CD4-positive, alpha-beta T cell treated with Interferon alpha-2 for 1 hour (primary cell): ENCODE data around the gene TEP1.
"Not testable (repeated sequence)": the region's sequence is repeated elsewhere in the genome, so short reads cannot be mapped to it uniquely, and the experiment has no call there.

Source experiments
- DNase-seq, 2 donors: peaks; one replicate each; pipeline ENCODE4 v3.0.0-alpha.2; 2020 to 2022

Gene TEP1

GRCh38 chr14:20412876-20413743, at the start of gene TEP1:
Gene TEP1, minus strand, starts transcription at chr14:20413501. Its CDS starts 5,062 bp downstream, at chr14:20408439.
- DNase-seq = peak; percentile 62 to 73

DNA sequence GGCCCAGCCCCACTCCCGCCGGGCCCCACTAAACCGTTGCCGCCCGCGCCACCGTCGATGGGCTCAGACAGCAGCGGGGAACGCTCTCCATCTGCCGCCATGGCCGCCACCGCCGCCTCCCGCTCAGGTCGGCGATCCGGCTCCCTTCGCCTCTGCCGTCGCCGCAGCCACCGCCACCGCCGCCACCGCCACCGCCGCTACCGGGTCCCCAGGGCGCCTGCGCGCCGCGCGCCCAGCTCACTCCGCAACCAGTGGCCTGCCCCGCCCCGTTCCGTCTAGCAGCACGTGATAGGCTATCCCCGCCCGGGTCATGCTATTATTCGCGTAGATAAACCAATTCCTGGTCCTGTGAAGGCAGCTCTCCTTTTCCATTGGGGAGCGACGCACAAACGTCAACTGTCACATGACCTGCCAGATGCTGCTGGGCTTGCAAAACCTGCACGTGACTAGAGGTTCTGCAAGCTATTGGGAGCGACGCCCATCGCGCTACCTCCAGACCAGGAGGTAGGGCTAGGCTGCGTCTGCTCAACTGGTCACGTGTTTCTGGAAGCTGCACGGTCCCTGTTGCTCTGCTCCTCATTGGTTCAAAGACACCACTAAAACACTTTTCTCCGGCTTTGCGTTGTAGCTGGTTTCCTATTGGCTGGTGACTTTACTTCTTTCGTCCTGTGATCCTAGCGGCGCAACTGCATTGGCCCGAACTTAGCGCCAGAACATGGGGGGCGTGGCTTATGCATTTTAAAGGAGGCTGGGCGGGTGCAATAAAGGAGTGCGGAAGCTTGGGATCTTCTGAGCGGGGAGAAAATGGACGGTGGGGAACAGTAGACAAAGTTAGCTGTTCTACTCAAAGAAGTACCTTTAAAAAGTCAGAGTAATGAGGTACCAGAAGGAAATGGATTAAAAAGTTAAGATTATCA, 48.2 kb upstream of the TEP1 start, which contains the start of gene PIP4P1:
Gene PIP4P1, minus strand, starts transcription at position 210 of the 917 bp plus-strand sequence. Its CDS starts 109 bp downstream, at position 101.
- peak; percentile 100 for DNase-seq

DNA sequence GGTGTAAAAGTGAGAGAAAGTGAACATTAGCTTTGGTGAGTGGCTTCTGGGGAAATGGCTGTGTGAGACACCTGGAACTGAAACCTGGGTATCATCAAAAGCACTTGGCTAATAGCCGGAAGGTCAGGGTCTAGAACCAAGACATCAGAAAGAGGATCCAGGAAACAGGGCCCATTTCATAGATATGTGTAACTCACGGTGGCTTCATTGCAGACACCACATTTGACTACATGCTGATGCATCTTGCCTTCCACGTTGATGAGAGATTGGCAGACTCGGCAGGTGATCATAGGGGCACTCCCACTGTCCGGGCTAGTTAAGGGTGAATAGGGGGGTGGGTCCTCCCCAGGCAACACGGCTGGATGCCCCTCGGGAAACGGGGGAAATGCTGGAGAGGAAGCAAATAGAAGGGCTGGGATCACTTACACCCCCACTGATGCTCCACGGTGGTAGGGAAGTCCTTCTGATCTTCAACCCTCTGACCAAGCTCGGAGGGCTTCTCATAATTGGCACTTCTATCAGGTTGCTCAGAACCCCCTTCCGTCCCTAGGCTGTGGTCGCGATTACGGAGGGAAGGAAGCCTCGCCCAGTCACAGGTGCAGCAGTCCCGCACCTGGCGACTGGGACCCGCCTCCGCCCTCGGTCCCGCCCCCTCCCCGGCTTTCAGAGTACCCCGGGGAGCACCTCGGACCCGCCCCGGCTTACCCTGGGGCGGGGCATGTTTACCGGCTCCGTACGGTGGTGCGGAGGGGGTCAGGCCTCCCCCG, 47.3 kb upstream of the TEP1 start:
- DNase-seq = peak; percentile 81 to 84

- DNase-seq = no peak
Observed at GRCh38 chr14:20458031-20458789, 44.9 kb upstream of the TEP1 start.

GRCh38 chr14:20456971-20457370, 43.7 kb upstream of the TEP1 start:
- no peak for DNase-seq

DNA sequence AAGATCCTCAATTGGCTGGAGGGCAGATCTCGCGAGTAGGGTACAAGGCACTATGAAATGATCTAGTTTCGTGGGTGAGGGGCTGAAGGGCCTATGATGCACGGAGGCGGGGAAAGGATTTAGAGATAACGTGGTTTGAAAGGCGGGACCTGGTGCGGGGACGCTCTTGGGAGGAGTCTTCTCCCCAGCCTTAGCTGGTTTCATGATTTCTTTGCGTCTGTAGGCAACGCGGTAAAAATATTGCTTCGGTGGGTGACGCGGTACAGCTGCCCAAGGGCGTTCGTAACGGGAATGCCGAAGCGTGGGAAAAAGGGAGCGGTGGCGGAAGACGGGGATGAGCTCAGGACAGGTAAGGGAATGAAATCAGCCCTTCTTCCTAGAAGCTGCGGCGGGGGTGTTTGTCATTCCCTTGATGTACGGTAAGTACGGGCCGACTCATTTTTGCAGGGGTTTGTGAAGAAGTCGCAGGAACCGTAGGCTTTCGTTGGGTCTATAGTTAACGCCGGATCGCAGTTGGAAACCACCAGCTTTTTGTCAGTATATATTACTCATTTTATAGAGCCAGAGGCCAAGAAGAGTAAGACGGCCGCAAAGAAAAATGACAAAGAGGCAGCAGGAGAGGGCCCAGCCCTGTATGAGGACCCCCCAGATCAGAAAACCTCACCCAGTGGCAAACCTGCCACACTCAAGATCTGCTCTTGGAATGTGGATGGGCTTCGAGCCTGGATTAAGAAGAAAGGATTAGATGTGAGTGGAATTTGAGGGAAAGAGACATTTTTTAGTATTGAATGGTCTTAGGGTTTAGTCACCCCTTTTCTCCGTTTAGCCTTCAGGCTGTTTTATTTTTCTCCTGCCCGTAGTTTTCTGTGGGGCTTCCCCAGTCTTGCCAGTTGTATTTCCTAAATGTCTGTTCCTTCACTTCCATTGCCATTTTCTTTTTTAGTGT, 42.3 kb upstream of the TEP1 start:
- no peak for DNase-seq

DNA sequence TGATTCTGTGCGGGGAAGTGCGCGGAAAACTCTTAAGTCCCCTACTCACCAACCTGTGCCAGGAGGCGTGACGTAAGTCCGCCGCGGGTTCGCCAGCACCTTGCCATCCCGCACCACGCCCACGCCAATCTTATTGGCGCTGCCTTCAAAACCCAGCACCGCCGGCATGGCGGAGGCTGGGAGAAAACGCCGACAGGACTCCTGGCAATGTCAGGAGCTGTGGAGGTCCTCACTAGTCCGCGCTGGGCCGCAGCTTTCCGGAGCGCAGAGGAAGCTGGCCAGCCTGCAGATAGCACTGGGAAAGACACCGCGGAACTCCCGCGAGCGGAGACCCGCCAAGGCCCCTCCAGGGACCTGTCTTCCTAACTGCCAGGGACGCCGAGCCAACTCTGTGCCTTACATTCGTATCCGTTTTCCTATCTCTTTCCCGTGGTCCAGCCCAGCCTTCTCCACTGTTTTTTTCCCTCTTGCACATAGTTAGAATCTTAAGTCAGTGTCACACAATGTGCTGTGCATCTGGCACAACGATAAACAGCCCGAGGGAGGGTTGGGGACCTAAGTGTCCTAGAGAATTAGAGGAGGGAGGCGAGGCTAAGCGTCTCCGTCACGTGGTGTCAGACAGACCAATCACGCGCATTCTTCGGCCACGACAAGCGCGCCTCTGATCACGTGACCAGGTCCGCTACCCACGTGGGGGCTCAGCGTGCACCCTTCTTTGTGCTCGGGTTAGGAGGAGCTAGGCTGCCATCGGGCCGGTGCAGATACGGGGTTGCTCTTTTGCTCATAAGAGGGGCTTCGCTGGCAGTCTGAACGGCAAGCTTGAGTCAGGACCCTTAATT, 41.4 kb upstream of the TEP1 start, which contains the start of the genes APEX1 and OSGEP:
Gene APEX1, plus strand, starts transcription at position 711 of the 839 bp plus-strand sequence. CDS start 420 bp downstream, outside the sequence.
Gene OSGEP, minus strand, starts transcription at position 297 of the 839 bp plus-strand sequence. Its CDS starts 129 bp downstream, at position 168.
- peak; percentile 98 for DNase-seq

GRCh38 chr14:20452831-20453230, 39.5 kb upstream of the TEP1 start:
- not testable (repeated sequence) for DNase-seq

DNA sequence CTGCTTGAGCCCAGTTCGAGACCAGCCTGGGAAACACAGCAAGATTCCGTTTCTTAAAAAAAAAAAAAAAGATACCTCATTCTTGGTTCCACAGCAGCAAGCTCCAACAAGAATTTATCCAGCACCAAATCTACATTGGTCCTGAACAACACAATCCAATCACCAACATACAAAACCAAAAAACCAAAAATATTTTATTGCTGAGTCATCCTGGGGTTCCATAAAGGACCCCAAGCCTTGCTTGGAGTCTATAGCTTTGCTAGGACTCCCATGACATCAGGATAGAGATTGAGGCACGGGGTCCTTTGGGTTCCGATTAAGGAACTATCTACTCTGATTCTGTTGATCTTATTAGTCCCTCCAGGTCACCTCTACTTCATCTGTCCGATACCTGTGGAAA, 33.6 kb upstream of the TEP1 start:
- DNase-seq = no peak

GRCh38 chr14:20443650-20444049, 30.3 kb upstream of the TEP1 start:
- not testable (repeated sequence) for DNase-seq

DNA sequence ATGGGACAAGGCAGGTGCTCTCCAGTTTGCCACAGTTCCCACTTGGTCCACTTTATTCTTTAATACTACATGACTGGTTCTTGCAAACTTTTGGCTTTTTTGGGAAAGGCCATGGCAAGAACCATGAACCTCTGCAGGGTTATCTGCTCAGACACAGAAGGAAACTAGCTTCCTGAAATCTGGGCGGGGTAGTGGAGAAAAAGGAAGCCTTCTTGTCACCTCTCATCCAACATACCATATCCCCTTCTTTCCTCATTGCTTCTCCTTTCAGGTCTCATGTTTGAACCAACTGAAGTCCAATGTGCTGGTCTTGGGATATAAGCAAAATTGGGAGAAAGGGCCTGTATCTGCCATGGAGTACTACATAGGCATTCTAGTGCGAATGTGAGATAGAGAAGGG, 28.2 kb upstream of the TEP1 start:
- DNase-seq = no peak

GRCh38 chr14:20440882-20441281, 27.6 kb upstream of the TEP1 start:
- DNase-seq = peak; percentile 24

DNA sequence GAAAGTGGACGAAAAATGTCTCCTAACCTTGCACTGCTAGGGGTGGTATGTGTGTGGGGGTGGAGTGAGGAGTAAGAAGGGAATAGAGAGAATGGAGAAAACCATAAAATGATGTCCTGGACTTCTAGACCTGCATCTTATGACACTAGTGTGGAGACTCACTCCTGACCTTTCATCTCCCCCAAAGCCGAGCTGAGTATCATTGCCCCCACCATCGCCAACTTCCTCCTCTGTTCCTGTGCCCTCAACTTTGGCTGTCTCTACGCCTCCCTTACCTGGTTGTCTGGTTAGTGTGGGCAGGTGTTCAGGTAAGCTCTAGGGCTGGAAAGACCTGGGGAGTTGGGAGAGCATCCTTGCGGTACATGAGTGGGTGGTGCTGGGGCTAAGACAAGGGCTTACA, 27.2 kb upstream of the TEP1 start:
- no peak for DNase-seq

DNA sequence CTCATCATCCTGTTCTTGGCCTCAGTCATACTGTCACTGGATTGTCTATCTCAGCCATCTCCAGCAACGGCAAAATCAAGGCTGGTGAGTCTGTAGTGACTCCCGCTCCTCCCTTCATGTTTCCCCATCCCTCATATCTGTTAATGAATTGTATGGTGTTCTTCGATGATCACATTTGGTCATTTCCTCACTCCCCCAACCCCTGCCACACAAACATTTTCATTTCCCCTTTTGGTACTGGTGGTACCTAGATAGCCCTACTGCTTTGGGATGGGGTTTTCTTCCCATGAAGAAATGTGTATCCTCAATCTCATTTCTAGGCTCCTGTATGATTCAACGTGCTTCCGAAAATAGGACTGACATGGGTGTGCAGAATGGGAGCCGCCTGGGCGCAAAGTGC, 25.4 kb upstream of the TEP1 start:
- no peak for DNase-seq

DNA sequence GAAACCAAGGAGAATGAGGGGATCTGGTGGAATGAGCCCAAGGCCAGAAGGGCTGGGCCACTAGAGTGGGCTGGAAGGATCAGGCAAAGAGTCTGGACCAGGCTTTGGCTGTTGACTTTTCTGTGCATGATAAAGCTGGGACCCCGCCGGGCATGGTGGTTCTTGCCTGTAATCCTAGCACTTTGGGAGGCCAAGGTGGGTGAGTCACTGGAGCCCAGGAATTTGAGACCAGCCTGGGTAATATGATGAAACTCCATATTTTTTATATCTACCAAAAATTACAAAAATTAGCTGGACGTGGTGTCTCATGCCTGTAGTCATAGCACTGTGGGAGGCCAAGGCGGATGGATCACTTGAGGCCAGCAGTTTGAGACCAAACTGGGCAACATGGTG, 23.1 kb upstream of the TEP1 start:
- DNase-seq = no peak

DNA sequence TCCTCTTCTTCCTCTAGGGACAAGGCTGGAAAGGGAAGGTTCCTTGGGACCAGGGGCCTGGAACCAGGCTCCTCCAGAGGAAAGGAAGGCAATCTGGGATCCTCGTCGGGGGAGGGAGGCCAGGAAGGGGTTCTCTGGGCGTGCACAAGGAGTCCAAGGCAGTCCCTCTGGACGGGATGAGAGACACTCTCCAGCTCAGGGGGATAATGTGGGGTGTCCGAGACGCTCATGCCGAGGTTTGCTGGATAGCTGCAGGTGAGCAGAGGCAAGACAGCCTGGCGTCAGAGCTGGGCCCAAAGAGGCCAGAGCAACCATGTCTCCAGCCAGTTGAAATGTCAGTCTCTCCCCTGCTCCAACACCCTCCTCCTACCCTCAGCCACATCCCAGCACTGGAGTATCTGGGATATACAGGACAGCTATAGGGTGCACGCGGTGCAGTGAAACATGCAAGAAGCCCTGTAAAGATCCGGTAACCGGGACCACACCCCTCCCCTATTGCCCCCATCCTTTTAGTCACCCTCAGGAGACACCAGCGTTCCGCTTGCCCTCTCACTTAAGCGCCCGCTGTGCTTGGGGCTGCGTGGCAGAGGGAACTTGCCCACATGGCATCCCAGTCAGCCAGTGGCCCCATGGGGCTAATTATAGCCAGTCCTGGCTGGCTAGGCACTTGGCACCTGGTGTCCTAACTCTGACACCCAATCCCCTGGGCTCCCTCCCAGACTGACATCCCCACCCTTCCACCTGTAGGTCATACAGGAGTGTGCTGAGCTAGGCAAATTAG, 22.5 kb upstream of the TEP1 start, which contains the start of gene KLHL33:
Gene KLHL33, minus strand, starts transcription at position 585 of the 781 bp plus-strand sequence. Its CDS starts 355 bp downstream, at position 230.
- no peak for DNase-seq

DNA sequence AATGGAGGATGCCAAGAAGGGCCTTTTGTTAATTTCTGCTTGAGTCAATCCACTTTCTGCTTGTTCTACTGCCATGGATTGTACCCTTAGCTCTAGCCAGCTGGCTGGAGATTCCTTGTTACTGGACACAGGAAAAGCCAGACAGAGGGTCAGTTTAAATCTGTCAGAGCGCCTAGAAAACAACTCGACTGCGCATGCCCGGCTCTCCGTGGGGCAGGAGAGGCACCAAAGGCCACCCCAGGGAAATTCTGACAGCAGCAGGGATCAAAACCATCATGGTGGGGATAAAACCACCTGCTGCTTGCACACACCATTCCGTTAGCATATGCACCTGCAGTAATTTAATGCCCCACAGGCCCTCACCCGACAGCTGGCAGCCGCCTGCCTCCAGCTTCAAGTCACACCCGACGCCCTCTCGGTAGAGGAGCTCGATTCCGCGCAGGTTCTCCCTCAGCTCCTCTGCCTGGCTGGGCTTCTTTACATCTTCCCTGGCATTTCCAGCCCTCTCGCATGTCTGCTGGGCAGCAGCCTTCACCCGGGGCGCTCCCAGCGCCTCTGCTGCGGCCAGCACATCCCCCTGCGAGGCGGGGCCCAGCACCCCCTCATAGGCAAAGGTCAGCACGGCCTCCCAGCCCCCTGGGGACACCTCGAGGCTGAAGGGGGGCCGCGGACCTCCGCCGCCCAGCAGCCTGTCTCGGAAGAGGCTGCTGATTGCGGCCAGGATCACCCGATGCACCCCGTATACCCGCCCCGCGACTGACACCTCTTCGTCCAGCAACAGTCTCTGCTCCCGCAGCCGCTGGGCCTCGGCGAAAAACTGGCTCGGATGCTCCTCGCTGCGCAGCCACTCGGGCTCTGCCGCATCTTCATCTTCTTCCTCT, 21.6 kb upstream of the TEP1 start:
- no peak for DNase-seq
